Measurements from ENCODE around the gene KRT2.

The KRT2 gene

DNA sequence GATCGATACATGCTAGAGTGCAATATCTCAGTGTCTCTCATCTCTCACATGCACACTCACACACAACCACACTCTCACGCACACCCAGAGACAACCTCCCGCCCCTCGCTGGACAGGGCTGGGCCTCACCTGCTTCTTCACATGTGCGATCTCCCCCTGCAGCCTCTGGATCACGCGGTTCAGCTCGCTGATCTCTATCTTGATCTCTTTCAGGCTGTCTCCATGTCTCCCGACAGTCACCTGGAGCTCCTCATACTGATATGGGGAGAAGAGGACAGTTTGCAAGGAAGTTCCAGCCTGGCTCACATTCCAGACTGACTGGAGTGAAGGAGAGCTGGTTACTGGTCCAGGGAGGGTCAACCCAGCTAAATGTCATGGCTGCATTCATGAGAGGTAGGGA is 4.4 kb downstream of the KRT2 start:
- TF ChIP-seq, protein P1, sequence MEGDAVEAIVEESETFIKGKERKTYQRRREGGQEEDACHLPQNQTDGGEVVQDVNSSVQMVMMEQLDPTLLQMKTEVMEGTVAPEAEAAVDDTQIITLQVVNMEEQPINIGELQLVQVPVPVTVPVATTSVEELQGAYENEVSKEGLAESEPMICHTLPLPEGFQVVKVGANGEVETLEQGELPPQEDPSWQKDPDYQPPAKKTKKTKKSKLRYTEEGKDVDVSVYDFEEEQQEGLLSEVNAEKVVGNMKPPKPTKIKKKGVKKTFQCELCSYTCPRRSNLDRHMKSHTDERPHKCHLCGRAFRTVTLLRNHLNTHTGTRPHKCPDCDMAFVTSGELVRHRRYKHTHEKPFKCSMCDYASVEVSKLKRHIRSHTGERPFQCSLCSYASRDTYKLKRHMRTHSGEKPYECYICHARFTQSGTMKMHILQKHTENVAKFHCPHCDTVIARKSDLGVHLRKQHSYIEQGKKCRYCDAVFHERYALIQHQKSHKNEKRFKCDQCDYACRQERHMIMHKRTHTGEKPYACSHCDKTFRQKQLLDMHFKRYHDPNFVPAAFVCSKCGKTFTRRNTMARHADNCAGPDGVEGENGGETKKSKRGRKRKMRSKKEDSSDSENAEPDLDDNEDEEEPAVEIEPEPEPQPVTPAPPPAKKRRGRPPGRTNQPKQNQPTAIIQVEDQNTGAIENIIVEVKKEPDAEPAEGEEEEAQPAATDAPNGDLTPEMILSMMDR (IDR thresholded peaks at IDR 0.05): no peak
- Histone ChIP-seq H3K27me3 (no peaks in the 10 kb centered on the region), H3K27ac (no peak overlapping the region), H3K36me3 (no peaks in the 10 kb centered on the region), H3K9me3 (no peaks in the 10 kb centered on the region), H3K4me1 (ENCODE audit: control insufficient read depth in 1 of 2, insufficient read depth in 1 of 2, low read depth in 1 of 2, low read length in 1 of 2) (no peaks in the 10 kb centered on the region), H3K4me3 (ENCODE audit: low read depth in 1 of 2, low read length in 1 of 2) (no peak overlapping the region)

DNA sequence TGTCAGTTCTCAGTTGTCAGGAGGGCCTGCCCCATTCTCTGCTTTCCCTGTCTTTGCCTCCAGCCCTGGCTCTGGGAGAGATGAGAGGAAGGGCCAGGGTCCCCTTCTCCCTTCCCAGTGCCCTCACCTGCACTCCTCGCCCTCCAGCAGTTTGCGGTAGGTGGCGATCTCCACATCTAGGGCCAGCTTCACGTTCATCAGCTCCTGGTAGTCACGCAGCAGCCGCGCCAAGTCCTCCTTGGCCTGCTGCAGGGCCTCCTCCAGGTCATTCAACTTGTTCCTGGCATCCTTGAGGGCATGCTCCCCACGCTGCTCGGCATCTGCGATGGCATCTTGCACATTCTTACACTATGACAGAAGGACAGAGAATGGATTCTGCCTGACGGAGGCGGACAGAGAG is 5.4 kb downstream of the KRT2 start:
- Histone ChIP-seq H3K9me3 (no peaks in the 10 kb centered on the region), H3K4me1 (ENCODE audit: control insufficient read depth in 1 of 2, insufficient read depth in 1 of 2, low read depth in 1 of 2, low read length in 1 of 2) (no peaks in the 10 kb centered on the region), H3K27ac (no peak overlapping the region), H3K4me3 (ENCODE audit: low read depth in 1 of 2, low read length in 1 of 2) (no peak overlapping the region), H3K27me3 (no peaks in the 10 kb centered on the region), H3K36me3 (no peaks in the 10 kb centered on the region)
- TF ChIP-seq, protein P1 (IDR thresholded peaks at IDR 0.05): no peak

DNA sequence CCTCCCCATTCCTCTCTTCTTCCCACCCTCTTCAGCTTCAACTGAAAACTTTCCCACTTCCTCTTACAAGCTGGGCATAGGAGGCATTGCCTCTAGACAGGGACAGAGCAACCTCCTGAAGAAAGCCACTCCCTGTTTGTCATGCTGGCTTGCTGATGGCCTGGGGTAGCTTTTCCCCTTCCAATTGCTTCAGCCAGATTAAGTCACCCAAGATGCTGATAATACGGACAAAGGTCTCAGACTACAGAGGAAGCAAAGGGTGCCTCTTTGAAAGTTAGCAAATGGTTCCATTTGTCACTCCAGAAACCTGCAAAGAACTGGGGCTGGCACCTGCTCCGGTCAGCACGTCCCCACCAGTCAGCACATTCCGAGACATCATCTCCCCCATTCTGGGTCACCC is 6.0 kb downstream of the KRT2 start:
- Histone ChIP-seq H3K9me3 (no peaks in the 10 kb centered on the region), H3K4me1 (ENCODE audit: control insufficient read depth in 1 of 2, insufficient read depth in 1 of 2, low read depth in 1 of 2, low read length in 1 of 2) (no peaks in the 10 kb centered on the region), H3K36me3 (no peaks in the 10 kb centered on the region), H3K4me3 (ENCODE audit: low read depth in 1 of 2, low read length in 1 of 2) (no peak overlapping the region), H3K27me3 (no peaks in the 10 kb centered on the region), H3K27ac (no peak overlapping the region)
- TF ChIP-seq, protein P1 (IDR thresholded peaks at IDR 0.05): no peak

DNA sequence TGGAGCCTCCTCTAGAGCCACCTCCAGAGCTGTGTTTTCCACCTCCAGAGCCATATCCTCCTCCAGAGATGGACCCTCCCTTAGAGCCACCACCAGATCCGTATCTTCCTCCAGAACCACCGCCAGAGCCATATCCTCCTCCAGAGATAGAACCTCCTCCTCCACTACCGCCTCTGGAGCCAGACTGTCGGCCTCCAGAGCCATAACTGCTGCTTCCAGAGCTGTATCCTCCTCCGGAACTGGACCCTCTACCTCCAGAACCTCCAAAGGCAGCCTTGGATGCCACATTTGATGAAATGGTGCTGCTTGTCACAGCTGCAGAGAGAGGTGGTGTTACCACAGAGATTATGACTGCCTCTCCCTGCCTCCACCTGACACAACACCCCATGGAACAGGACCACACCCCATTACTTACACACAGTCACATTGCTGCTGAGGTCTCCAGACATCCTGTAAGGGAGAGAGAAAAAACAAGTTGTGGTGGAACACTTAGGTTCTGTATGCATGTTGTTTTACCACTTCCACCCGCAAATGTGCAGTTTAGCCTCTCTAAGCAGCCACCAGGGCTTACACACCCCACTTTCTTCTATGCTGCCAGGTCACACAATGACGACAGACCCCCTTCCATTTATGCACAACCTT is 6.8 kb downstream of the KRT2 start:
- no peak overlapping the region for H3K4me3 ChIP-seq (ENCODE audit: low read depth in 1 of 2, low read length in 1 of 2)
- TF ChIP-seq, protein P1 (IDR thresholded peaks at IDR 0.05): no peak

DNA sequence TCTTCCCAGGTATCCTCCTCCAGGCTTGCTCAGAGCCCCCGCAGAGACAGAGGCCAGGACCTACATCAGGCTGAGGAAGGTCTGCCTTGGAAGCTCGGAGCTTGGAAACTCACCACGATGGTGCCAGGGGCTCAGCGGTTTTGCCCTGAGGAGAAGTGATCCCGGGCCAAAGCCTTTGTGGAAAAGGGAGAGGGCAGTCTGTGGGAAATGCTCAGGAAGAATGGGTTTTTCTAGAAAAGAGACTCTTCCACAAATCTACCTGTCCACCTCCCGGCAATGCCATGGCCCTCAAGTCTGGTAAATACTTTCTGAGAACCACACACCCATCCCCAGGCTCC is 8.0 kb downstream of the KRT2 start:
- no peaks in the 10 kb centered on the region for H3K4me1 ChIP-seq (ENCODE audit: control insufficient read depth in 1 of 2, insufficient read depth in 1 of 2, low read depth in 1 of 2, low read length in 1 of 2)
- TF ChIP-seq, protein P1 (IDR thresholded peaks at IDR 0.05): no peak

More for the DNA sequence above, 6.8 kb downstream of the KRT2 start:
- H3K9me3 ChIP-seq: no peaks in the 10 kb centered on the region
- H3K36me3 ChIP-seq: no peaks in the 10 kb centered on the region
- no peaks in the 10 kb centered on the region for H3K4me1 ChIP-seq (ENCODE audit: control insufficient read depth in 1 of 2, insufficient read depth in 1 of 2, low read depth in 1 of 2, low read length in 1 of 2)
- no peaks in the 10 kb centered on the region for H3K27me3 ChIP-seq
- no peak overlapping the region for H3K27ac ChIP-seq

More for the DNA sequence above, 8.0 kb downstream of the KRT2 start:
- H3K4me3 ChIP-seq (ENCODE audit: low read depth in 1 of 2, low read length in 1 of 2): no peak overlapping the region
- H3K9me3 ChIP-seq: no peaks in the 10 kb centered on the region
- H3K27ac ChIP-seq: no peak overlapping the region
- no peaks in the 10 kb centered on the region for H3K27me3 ChIP-seq
- no peaks in the 10 kb centered on the region for H3K36me3 ChIP-seq
